Thyroid gland (tissue), 4 donors: Measurements from ENCODE around the gene XRRA1.

Experiments
- CTCF ChIP-seq, 6 experiments: fragments of 200-600 bp in 3 of 6; fragments of 450-650 bp in 3 of 6; sonication (generic) in 3 of 6; IDR thresholded peaks; one replicate each; pipeline ENCODE4 v1.5.1; 2016 to 2019; ENCODE audit warnings: antibody characterized with exemption in 6 of 6, mild to moderate bottlenecking in 2 of 6, inconsistent platforms in 1 of 6, moderate library complexity in 1 of 6
- POLR2A ChIP-seq, 2 donors: fragments of 450-650 bp; IDR thresholded peaks; one replicate each; pipeline ENCODE4 v1.6.1; 2017; ENCODE audit warnings: antibody characterized with exemption in 2 of 2, mild to moderate bottlenecking in 2 of 2, moderate library complexity in 1 of 2

- no peak for TF ChIP-seq CTCF (IDR thresholded peaks at IDR 0.05)
- no peak for TF ChIP-seq POLR2A (IDR thresholded peaks at IDR 0.05)
These were observed 854 bp upstream of the XRRA1 start for GRCh38 chr11:74949753-74950137.
